Stimulated activated naive B cell treated with anti-CD40 and anti-IgM and Interleukin-4, amounts not matched to agents 10 μg/mL and 1 μg/mL and 100 μg/mL, for 72 hours (primary cell): ENCODE results near the gene RANBP10.
"Not testable (repeated sequence)": the region's sequence is repeated elsewhere in the genome, so short reads cannot be mapped to it uniquely, and the experiment has no call there.

ENCODE experiments used
- ATAC-seq, 2 donors: fragments of 150-1000 bp; cut with Tn5 transposase; replicated peaks; 2 replicates each; pipeline ENCODE4 v1.10.0; 2021; ENCODE audit warnings: moderate library complexity in 1 of 2
- DNase-seq: peaks from one replicate; pipeline ENCODE4 v3.0.0; 2021
- H3K27ac Mint-ChIP-seq: one replicate; pipeline ENCODE4 v1.8.0; 2022; ENCODE audit warnings: mild to moderate bottlenecking, mixed read lengths
- H3K27me3 Mint-ChIP-seq, 2 donors: one replicate each; pipeline ENCODE4 v1.8.0; 2022; ENCODE audit warnings: mixed read lengths in 2 of 2
- H3K36me3 Mint-ChIP-seq, 2 donors: one replicate each; pipeline ENCODE4 v1.8.0; 2022; ENCODE audit warnings: mixed read lengths in 2 of 2, mild to moderate bottlenecking in 1 of 2
- H3K4me1 Mint-ChIP-seq, 2 donors: one replicate each; pipeline ENCODE4 v1.8.0; 2022; ENCODE audit warnings: mixed read lengths in 2 of 2, mild to moderate bottlenecking in 1 of 2
- H3K4me3 Mint-ChIP-seq, 2 donors: one replicate each; pipeline ENCODE4 v1.8.0; 2022; ENCODE audit warnings: mild to moderate bottlenecking in 2 of 2, mixed read lengths in 2 of 2, moderate library complexity in 1 of 2
- H3K9me3 Mint-ChIP-seq, 2 donors: one replicate each; pipeline ENCODE4 v1.8.0; 2022; ENCODE audit warnings: mixed read lengths in 2 of 2, mild to moderate bottlenecking in 1 of 2

Gene RANBP10

DNA sequence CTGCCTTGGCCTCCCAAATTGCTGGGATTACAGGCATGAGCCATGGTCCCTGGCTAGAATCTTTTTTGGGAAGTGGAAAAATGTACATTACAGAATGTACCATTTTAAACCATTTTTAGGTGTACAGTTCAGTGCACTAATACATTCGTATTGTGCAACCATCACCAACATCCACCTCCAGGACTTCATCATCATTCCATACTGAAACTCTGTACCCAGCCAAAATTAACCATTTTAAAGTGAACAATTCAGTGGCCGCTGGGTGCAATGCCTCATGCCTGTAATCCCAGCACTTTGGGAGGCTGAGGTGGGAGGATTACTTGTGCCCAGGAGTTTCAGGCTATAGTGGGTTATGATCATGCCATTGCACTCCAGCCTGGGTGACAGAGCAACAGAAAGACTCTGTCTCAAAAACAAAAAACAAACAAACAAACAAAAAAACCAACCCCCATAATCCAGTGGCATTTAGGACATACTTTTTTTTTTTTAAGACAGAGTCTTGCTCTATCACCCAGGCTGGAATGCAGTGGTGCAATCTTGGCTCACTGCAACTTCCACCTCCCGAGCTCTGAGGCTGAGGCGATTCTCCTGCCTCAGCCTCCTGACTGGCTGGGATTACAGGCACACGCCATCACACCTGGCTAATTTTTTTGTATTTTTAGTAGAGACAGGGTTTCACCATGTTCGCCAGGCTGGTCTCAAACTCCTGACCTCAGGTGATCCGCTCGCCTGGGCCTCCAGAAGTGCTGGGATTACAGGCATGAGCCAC, 112.7 kb downstream of the RANBP10 start:
- not testable (repeated sequence) for H3K9me3 Mint-ChIP-seq, H3K4me3 Mint-ChIP-seq, H3K27me3 Mint-ChIP-seq, H3K27ac Mint-ChIP-seq, DNase-seq, ATAC-seq
- H3K36me3 Mint-ChIP-seq = peaks cover 10 to 23% of the 10 kb centered on the region in 2 donors
- peaks cover 5 to 35% of the 10 kb centered on the region in 2 donors for H3K4me1 Mint-ChIP-seq

- Mint-ChIP-seq H3K4me3 (no peak overlapping the region), H3K27ac (peak overlapping the region; percentile 62)
Observed at GRCh38 chr16:67685388-67686112, 120.8 kb downstream of the RANBP10 start.

DNA sequence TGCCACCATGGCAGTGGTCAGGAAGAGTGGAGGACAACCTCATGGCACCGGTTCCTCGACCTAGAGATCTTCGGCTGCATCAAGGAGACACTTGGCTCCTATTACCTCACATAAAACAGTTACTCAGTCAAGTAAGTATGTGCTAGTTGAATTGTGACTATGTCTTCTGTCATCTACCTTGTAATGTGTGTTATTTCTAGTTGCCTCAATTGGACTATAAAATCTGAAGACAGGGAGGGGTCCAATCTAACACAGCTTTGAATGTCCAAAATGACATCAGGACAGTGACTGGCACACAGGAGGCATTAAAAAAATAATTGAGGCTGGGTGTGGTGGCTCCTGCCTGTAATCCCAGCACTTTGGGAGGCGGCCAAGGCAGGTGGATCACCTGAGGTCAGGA, 122.6 kb downstream of the RANBP10 start:
- H3K36me3 Mint-ChIP-seq = peaks cover 19 to 34% of the 10 kb centered on the region in 2 donors
- H3K4me1 Mint-ChIP-seq = peaks cover 15 to 23% of the 10 kb centered on the region in 2 donors
- H3K4me3 Mint-ChIP-seq = no peak overlapping the region
- ATAC-seq (no peak), DNase-seq (no peak)
- no peak overlapping the region for H3K27ac Mint-ChIP-seq
- no peaks in the 10 kb centered on the region for H3K9me3 Mint-ChIP-seq
- H3K27me3 Mint-ChIP-seq = no peaks in the 10 kb centered on the region

More at GRCh38 chr16:67685388-67686112, 120.8 kb downstream of the RANBP10 start:
- Mint-ChIP-seq H3K9me3 (no peaks in the 10 kb centered on the region), H3K27me3 (no peaks in the 10 kb centered on the region), H3K4me1 (peaks cover 16 to 23% of the 10 kb centered on the region in 2 donors), H3K36me3 (peaks cover 17 to 34% of the 10 kb centered on the region in 2 donors)
- DNase-seq (no peak), ATAC-seq (peak; percentile 83 to 94)

DNA sequence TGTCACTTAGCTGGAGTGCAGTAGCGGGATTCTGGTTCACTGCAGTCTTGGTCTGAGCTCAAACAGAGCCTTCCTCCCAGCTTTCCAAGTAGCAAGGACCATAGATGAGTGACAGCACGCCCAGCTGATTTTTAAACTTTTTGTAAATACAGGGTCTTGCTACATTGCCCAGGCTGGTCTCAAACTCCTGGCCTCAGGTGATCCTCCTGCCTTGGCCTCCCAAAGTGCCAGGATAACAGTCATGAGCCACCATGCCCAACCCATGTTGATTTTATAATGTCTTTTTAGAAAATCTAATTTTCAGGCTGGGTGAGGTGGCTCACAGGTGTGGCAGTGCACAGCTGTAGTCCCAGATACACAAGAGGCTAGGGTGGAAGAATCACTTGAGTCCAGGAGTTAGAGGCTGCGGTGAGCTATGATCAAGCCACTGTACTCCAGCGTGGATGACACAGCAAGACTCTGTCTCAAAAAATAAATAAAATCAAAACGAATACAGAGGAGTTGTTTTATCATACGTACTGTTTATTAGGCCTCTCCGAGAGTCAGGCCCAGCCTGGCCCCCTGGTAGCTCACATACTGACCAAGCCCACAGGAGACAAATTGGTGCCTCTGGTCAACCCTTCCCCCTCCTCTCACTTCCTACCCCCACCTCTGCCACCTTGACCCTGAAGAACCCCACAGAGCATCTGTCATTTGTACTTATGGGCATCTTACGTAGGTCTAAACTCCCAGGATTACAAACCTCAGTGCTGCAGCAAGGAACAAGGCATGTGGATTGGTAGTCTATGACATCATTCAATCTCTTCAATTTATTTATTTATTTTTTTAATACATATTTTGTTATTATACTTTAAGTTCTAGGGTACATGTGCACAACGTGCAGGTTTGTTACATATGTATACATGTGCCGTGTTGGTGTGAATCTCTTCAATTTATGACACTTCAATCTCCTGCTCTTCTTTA, 126.1 kb downstream of the RANBP10 start:
- Mint-ChIP-seq H3K9me3 (no peaks in the 10 kb centered on the region), H3K4me3 (no peak overlapping the region), H3K36me3 (peaks cover 17 to 35% of the 10 kb centered on the region in 2 donors), H3K27me3 (no peaks in the 10 kb centered on the region), H3K4me1 (peaks cover 4 to 7% of the 10 kb centered on the region in 2 donors), H3K27ac (peak overlapping the region; percentile 2)
- ATAC-seq (no peak), DNase-seq (no peak)

DNA sequence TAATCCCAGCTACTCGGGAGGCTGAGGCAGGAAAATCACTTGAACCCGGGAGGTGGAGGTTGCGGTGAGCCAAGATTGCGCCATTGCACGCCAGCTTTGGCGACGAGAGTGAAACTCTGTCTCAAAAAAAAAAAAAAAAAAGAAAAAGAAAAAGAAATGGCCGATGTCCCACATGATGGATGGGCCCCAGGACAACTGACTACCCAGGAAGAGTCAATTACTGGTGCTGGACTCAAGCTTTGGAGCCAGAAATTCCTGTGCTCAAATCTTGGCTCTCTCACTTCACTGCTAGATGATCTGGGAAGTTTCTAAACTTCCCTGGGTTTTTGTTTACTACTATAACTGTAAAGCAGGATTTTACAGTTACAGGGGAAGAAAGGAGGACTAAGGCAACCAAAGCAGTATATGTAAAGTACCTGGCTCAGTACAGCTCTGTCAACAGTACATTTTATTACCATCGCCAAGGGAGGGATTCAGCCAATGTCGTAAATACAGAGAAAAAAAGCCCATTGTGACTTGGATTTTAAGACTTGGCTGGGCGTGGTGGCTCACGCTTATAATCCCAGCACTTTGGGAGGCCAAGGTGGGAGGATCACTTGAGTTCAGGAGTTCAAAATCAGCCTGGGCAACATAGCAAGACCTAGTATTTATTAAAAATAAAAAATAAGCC, 127.9 kb downstream of the RANBP10 start:
- no peak overlapping the region for H3K27ac Mint-ChIP-seq
- H3K4me1 Mint-ChIP-seq = peaks cover 12 to 19% of the 10 kb centered on the region in 2 donors
- DNase-seq (no peak), ATAC-seq (no peak)
- no peak overlapping the region for H3K4me3 Mint-ChIP-seq
- no peaks in the 10 kb centered on the region for H3K27me3 Mint-ChIP-seq
- no peaks in the 10 kb centered on the region for H3K9me3 Mint-ChIP-seq
- peaks cover 13 to 42% of the 10 kb centered on the region in 2 donors for H3K36me3 Mint-ChIP-seq

DNA sequence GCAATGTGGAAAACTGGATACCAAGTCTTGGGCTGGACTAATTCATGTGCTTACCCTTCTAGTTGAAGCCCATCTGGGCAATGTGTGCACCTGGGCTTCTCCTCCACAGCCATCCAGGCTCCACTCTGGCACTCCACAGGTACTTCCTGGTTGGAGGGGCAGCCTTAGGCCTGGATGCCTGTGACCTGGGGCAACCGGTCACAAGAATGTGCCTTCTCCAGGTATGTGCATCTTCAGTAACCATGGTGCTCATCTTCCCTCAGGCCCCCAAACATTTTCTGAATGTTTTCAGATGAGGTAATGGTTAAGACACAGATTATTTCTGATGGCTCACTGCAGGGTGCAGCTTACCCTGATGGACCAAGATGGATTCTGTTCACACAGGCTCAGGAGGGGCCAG, 128.6 kb downstream of the RANBP10 start:
- H3K4me3 Mint-ChIP-seq = no peak overlapping the region
- no peak overlapping the region for H3K27ac Mint-ChIP-seq
- ATAC-seq = no peak
- no peak for DNase-seq
- H3K4me1 Mint-ChIP-seq = peaks cover 14 to 27% of the 10 kb centered on the region in 2 donors
- no peaks in the 10 kb centered on the region for H3K9me3 Mint-ChIP-seq
- no peaks in the 10 kb centered on the region for H3K27me3 Mint-ChIP-seq
- peaks cover 12 to 39% of the 10 kb centered on the region in 2 donors for H3K36me3 Mint-ChIP-seq

DNA sequence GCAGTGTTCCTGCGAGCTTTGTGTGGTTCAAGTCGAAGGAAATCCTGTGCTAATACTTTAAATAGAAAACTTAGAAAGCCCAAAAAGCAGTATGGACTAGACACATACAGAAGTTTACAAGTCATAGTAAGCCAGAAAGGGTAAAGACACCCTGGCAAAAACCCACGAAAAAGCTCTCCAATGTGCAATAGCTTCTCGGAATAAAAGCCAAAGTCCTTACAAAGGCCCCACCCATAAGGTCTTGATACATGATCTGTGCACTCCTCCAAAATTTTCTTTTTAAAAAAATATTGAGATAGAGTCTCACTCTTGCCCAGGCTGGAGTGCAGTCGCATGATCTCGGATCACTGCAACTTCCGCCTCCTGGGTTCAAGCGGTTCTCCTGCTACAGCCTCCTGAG, 129.4 kb downstream of the RANBP10 start:
- no peaks in the 10 kb centered on the region for H3K27me3 Mint-ChIP-seq
- no peak overlapping the region for H3K27ac Mint-ChIP-seq
- ATAC-seq (no peak), DNase-seq (no peak)
- no peak overlapping the region for H3K4me3 Mint-ChIP-seq
- peaks cover 20 to 33% of the 10 kb centered on the region in 2 donors for H3K4me1 Mint-ChIP-seq
- peaks cover 10 to 35% of the 10 kb centered on the region in 2 donors for H3K36me3 Mint-ChIP-seq
- no peaks in the 10 kb centered on the region for H3K9me3 Mint-ChIP-seq

DNA sequence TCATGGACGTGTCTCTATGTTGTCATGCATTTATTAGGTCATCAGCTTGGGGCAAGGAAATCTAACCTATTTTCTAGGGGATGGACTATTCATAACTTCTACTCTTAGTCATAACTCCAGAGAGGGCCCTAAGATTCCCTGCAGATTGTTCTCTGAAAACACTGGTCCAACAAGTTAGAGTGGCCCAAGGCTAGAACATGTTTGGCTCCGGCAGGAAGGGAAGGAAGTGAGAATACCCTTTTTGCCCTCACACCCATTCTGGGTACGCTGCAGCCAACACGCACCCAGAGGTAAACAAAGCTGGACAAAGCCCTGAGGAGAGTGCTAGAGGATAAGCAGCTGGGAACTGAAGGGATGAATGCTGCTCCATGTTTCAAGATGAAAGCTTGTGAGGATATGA, 129.8 kb downstream of the RANBP10 start:
- DNase-seq (no peak), ATAC-seq (no peak)
- no peaks in the 10 kb centered on the region for H3K27me3 Mint-ChIP-seq
- no peak overlapping the region for H3K4me3 Mint-ChIP-seq
- peaks cover 20 to 33% of the 10 kb centered on the region in 2 donors for H3K4me1 Mint-ChIP-seq
- H3K27ac Mint-ChIP-seq = no peak overlapping the region
- H3K9me3 Mint-ChIP-seq = no peaks in the 10 kb centered on the region
- H3K36me3 Mint-ChIP-seq = peaks cover 10 to 32% of the 10 kb centered on the region in 2 donors

GRCh38 chr16:67675999-67676398, 130.4 kb downstream of the RANBP10 start:
- Mint-ChIP-seq H3K4me1 (peaks cover 20 to 33% of the 10 kb centered on the region in 2 donors), H3K27me3 (no peaks in the 10 kb centered on the region), H3K4me3 (no peak overlapping the region), H3K9me3 (no peaks in the 10 kb centered on the region), H3K27ac (no peak overlapping the region), H3K36me3 (peaks cover 8 to 32% of the 10 kb centered on the region in 2 donors)
- no peak for ATAC-seq
- DNase-seq = no peak

DNA sequence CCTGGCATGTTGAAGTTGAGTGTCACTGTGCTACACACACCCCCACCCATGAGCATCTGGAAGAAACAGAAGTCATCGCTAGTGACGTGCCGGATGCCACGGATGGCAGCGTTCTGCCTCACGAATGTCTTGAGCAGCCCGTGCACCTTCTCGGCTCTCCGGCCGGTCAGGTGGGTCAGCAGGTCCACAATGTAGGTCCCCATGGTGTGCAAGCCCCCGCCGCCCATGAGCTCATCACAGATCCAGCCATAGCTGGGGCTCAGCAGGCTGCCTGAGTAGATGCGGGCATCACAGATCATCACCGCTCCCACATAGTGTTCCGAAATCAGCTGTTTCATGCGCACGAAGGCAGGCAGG, 130.8 kb downstream of the RANBP10 start:
- no peak for DNase-seq
- no peak overlapping the region for H3K27ac Mint-ChIP-seq
- no peak overlapping the region for H3K4me3 Mint-ChIP-seq
- H3K27me3 Mint-ChIP-seq = no peaks in the 10 kb centered on the region
- H3K4me1 Mint-ChIP-seq = peaks cover 20 to 33% of the 10 kb centered on the region in 2 donors
- H3K36me3 Mint-ChIP-seq = peaks cover 8 to 31% of the 10 kb centered on the region in 2 donors
- ATAC-seq = no peak
- no peaks in the 10 kb centered on the region for H3K9me3 Mint-ChIP-seq

GRCh38 chr16:67674851-67675578, 131.3 kb downstream of the RANBP10 start:
- H3K9me3 Mint-ChIP-seq = no peaks in the 10 kb centered on the region

DNA sequence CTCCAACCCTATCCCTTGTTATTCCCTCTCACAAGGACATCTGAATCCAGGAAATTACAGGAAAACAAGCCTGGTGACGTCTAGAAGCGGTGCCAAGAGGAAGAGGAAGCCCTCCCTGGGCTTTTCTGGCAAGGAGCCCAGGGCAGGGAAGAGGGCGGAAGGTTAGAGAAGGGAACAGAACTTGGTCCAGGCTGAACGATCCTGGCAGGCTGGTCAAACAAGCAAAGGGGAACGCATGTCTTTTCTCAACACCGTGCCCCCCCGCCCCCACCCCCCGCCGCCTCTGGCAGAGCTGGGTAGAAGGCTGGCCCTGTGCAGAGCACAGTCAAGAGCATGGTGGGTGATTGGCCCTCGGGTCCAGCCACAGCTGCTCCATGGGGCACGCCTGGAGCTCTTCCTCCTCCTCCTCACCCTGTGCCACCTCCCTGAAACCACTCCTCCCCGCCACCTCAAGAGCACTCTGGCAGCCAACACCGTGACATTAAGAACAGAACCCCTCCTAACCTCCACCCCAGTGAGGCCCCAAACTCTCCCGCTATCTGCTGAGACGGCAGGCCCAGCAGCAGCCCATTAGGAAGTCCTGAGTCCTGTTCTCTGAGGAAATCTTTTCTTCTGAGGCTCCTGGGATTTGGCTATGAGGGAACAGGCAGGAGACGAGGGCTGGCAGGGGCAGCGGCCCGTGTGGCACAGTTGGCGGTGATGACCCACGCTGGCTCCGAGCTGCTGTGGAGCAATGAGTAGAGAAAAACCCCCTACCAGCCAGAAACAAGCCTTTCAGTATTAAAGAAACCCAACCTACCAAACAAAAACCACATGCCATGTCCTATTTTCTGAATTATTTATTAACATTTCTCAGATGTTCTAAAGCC, 132.4 kb downstream of the RANBP10 start:
- H3K27me3 Mint-ChIP-seq = no peaks in the 10 kb centered on the region
- ATAC-seq (no peak), DNase-seq (no peak)
- no peak overlapping the region for H3K4me3 Mint-ChIP-seq
- peaks cover 30 to 45% of the 10 kb centered on the region in 2 donors for H3K4me1 Mint-ChIP-seq
- H3K36me3 Mint-ChIP-seq = peaks cover 6 to 27% of the 10 kb centered on the region in 2 donors
- no peaks in the 10 kb centered on the region for H3K9me3 Mint-ChIP-seq
- peak overlapping the region; percentile 91 for H3K27ac Mint-ChIP-seq

More at GRCh38 chr16:67674851-67675578, 131.3 kb downstream of the RANBP10 start:
- H3K27me3 Mint-ChIP-seq = no peaks in the 10 kb centered on the region
- peak overlapping the region; percentile 33 for H3K27ac Mint-ChIP-seq
- peaks cover 8 to 27% of the 10 kb centered on the region in 2 donors for H3K36me3 Mint-ChIP-seq
- H3K4me3 Mint-ChIP-seq = no peak overlapping the region
- H3K4me1 Mint-ChIP-seq = peaks cover 20 to 34% of the 10 kb centered on the region in 2 donors
- no peak for DNase-seq
- no peak for ATAC-seq
